Endothelial cell of umbilical vein (primary cell): Measurements from ENCODE around the gene SPEM2. TPM values are rescaled to one million over a fixed set of nuclear protein-coding genes. Genes with fewer than 3 reads are reported as not detected.

Experiments used
- BruUV-seq: library from RNA; stranded (reverse); fragments of 400-500 nt; replicated peaks from 2 replicates; lab custom pipeline; 2021; lab: Mats Ljungman, UMichigan
- CTCF ChIA-PET: fragments of 300-600, 350-600 bp; sonication (Branson Sonifier 250); formaldehyde crosslinking; loops from one replicate; lab custom pipeline; 2021; ENCODE audit warnings: antibody characterized with exemption, inconsistent platforms; lab: Charles Lee
- POLR2A ChIA-PET: fragments of 300-600, 350-600 bp; sonication (Branson Sonifier 250); formaldehyde crosslinking; loops from one replicate; lab custom pipeline; 2021; ENCODE audit warnings: antibody characterized with exemption, inconsistent platforms; lab: Charles Lee
- DNase-seq: peaks from one replicate; pipeline ENCODE4 v3.0.0-alpha.2; 2011; ENCODE audit warnings: low read depth, low spot score
- FAIRE-seq: peaks from 2 replicates; lab custom pipeline; 2011; peaks lifted over from hg19 to GRCh38; lab: Jason Lieb, UNC
- H2AFZ ChIP-seq: 2 replicates; pipeline ENCODE4 v1.6.0; 2012; ENCODE audit warnings: low read depth, low read length, control low read depth, inconsistent platforms
- H3K27ac ChIP-seq: 2 replicates; pipeline ENCODE4 v1.5.1; 2011; ENCODE audit warnings: low read depth, mild to moderate bottlenecking, control low read depth, low read length, moderate library complexity; ENCODE audit not compliant: insufficient read depth
- H3K27me3 ChIP-seq, 2 experiments: 2 replicates each; pipeline versions ENCODE4 v1.6.0 to v1.6.1; 2011; ENCODE audit warnings: low read length in 2 of 2, mixed read lengths in 1 of 2; ENCODE audit not compliant: control insufficient read depth in 2 of 2, insufficient read depth in 2 of 2
- H3K36me3 ChIP-seq, 2 experiments: 2 replicates in 1 of 2; 3 replicates in 1 of 2; pipeline ENCODE4 v1.5.1; 2011; ENCODE audit warnings: low read length in 2 of 2, mild to moderate bottlenecking in 1 of 2, moderate library complexity in 1 of 2; ENCODE audit not compliant: control insufficient read depth in 2 of 2, insufficient read depth in 2 of 2; ENCODE audit errors: extremely low read depth in 1 of 2
- H3K4me1 ChIP-seq: 3 replicates; pipeline ENCODE4 v1.5.1; 2011; ENCODE audit warnings: mild to moderate bottlenecking, low read length; ENCODE audit not compliant: control insufficient read depth, insufficient read depth; ENCODE audit errors: extremely low read depth
- H3K4me2 ChIP-seq: 2 replicates; pipeline ENCODE4 v1.6.1; 2011; ENCODE audit warnings: low read length, control low read depth, mixed read lengths; ENCODE audit not compliant: insufficient read depth
- H3K4me3 ChIP-seq, 3 experiments: fragments of 200-600 bp in 1 of 3; sonication (generic), shearing (Covaris generic) in 1 of 3; replicated peaks in 1 of 3; 2 replicates each; pipeline ENCODE4 v1.5.1; 2011 to 2016; ENCODE audit warnings: control low read depth in 3 of 3, low read length in 3 of 3, mild to moderate bottlenecking in 2 of 3, inconsistent platforms in 1 of 3, low read depth in 1 of 3, moderate library complexity in 1 of 3; ENCODE audit not compliant: insufficient read depth in 1 of 3
- H3K79me2 ChIP-seq: 2 replicates; pipeline ENCODE4 v1.6.0; 2012; ENCODE audit warnings: low read length, inconsistent platforms; ENCODE audit not compliant: control insufficient read depth, insufficient read depth
- H3K9ac ChIP-seq: replicated peaks from 2 replicates; pipeline ENCODE3; 2011; ENCODE audit warnings: low read length, control low read depth; ENCODE audit not compliant: insufficient read depth; ENCODE audit errors: extremely low read depth
- H3K9me1 ChIP-seq: replicated peaks from 3 replicates; pipeline ENCODE4 v1.6.0; 2011; ENCODE audit warnings: mild to moderate bottlenecking, low read length; ENCODE audit not compliant: control insufficient read depth, insufficient read depth; ENCODE audit errors: extremely low read depth
- H3K9me3 ChIP-seq: replicated peaks from 2 replicates; pipeline ENCODE4 v1.5.1; 2012; ENCODE audit warnings: low read length, inconsistent platforms; ENCODE audit not compliant: control insufficient read depth, insufficient read depth
- H4K20me1 ChIP-seq: replicated peaks from 2 replicates; pipeline ENCODE3; 2011; ENCODE audit warnings: mild to moderate bottlenecking, low read length; ENCODE audit not compliant: control insufficient read depth, insufficient read depth; ENCODE audit errors: extremely low read depth
- CTCF ChIP-seq, 2 donors: IDR thresholded peaks; 1 replicate in 1 of 2; 2 replicates in 1 of 2; pipeline ENCODE4 v1.5.1; 2011; ENCODE audit warnings: low read length in 2 of 2, mild to moderate bottlenecking in 2 of 2, moderate library complexity in 2 of 2, control low read depth in 1 of 2, inconsistent platforms in 1 of 2, low read depth in 1 of 2; ENCODE audit not compliant: insufficient read depth in 1 of 2; ENCODE audit errors: extremely low read depth in 1 of 2
- EZH2 ChIP-seq: IDR thresholded peaks from 2 replicates; pipeline ENCODE4 v1.6.1; 2012; ENCODE audit warnings: borderline replicate concordance, low read depth, mild to moderate bottlenecking, moderate library complexity, low read length, inconsistent platforms; ENCODE audit not compliant: severe bottlenecking
- FOS ChIP-seq: IDR thresholded peaks from 2 replicates; pipeline ENCODE4 v1.6.1; 2011; ENCODE audit warnings: mild to moderate bottlenecking, low read length, moderate library complexity, borderline replicate concordance; ENCODE audit not compliant: insufficient read depth
- GATA2 ChIP-seq: IDR thresholded peaks from 2 replicates; pipeline ENCODE4 v1.7.0; 2011; ENCODE audit warnings: low read depth, mild to moderate bottlenecking, moderate library complexity, mixed read lengths, low read length; ENCODE audit not compliant: insufficient read length, insufficient read depth
- JUN ChIP-seq: IDR thresholded peaks from 2 replicates; pipeline ENCODE4 v1.6.1; 2011; ENCODE audit warnings: borderline replicate concordance, low read depth; ENCODE audit not compliant: insufficient read length, insufficient read depth
- MAX ChIP-seq: IDR thresholded peaks from 2 replicates; pipeline ENCODE4 v1.6.1; 2011; ENCODE audit not compliant: insufficient read depth, insufficient read length
- MYC ChIP-seq: IDR thresholded peaks from one replicate; pipeline ENCODE4 v1.6.1; 2011; ENCODE audit warnings: mild to moderate bottlenecking, low read depth, low read length
- POLR2A ChIP-seq: IDR thresholded peaks from 2 replicates; pipeline ENCODE4 v1.6.1; 2012; ENCODE audit warnings: low read depth, mild to moderate bottlenecking, control low read depth, low read length
- POLR2AphosphoS5 ChIP-seq: IDR thresholded peaks from 2 replicates; pipeline ENCODE4 v1.6.1; 2012; ENCODE audit warnings: low read depth, mild to moderate bottlenecking, control low read depth, low read length, moderate library complexity; ENCODE audit not compliant: insufficient read depth
- dilution Hi-C: fragments of 300-500 bp; cut with MboI; formaldehyde crosslinking; loops from one replicate; pipeline ENCODE4 v1.15.0; 2019; ENCODE audit warnings: low sequenced_read_pairs; ENCODE audit not compliant: extremely low pct_ligation_motif_present
- intact Hi-C: fragments of 100-400 bp; cut with micrococcal nuclease; formaldehyde crosslinking; loops from one replicate; pipeline ENCODE4 v1.10.0; 2022
- polyA plus RNA-seq, 4 experiments: library from polyadenylated mRNA; depleted of rRNA in 3 of 4; stranded (reverse) in 3 of 4; unstranded in 1 of 4; fragments of >200 nt; gene quantifications; 2 replicates each; pipeline versions ENCODE4 v1.2.1 to v1.2.3, GENCODE V29; 2011 to 2012; ENCODE audit warnings: missing spikeins in 1 of 4
- total RNA-seq: library from RNA; stranded (reverse); gene quantifications from 2 replicates; pipeline ENCODE4 v1.2.3, GENCODE V29; 2021

Gene SPEM2
- total and polyA plus RNA-seq, 2 donors (not counting 3 experiments of a cell fraction or from before 2014, with no cell fraction given): not detected

- peak overlapping the region; percentile 47 for H3K27ac ChIP-seq
- intact Hi-C loops (loop anchor here (1.0 kb wide), 1 partner anchor 21 kb away; no protein-coding TSS in a partner anchor), dilution Hi-C loops (no loop called here)
- ChIA-PET CTCF (interaction anchor here (0.7 to 3.0 kb wide), 12 partner anchors 9 to 120 kb away, joined by 3 to 21 read pairs (median 4); partner anchors contain the start of gene TMEM256), POLR2A (interaction anchor here (0.9 to 1.3 kb wide), 2 partner anchors 8 to 151 kb away, joined by 3 to 5 read pairs; partner anchors contain the start of genes POLR2A and SAT2)
- no peaks in the 10 kb centered on the region for H3K9me1 ChIP-seq
- FAIRE-seq (peak; percentile 83), DNase-seq (peak; percentile 63)
- no TSS peak for BruUV-seq
- H3K4me3 ChIP-seq: no peak overlapping the region
- H3K9ac ChIP-seq: no peak overlapping the region
- no peaks in the 10 kb centered on the region for H3K27me3 ChIP-seq
- H3K79me2 ChIP-seq: peaks cover 63% of the 10 kb centered on the region
- peaks cover 34% of the 10 kb centered on the region for H3K4me1 ChIP-seq
- H2AFZ ChIP-seq: no peak overlapping the region
- no peaks in the 10 kb centered on the region for H3K9me3 ChIP-seq
- peak overlapping the region; percentile 2 for H3K4me2 ChIP-seq
- no peaks in the 10 kb centered on the region for H4K20me1 ChIP-seq
- no peaks in the 10 kb centered on the region for H3K36me3 ChIP-seq
- TF ChIP-seq POLR2A (no peak), CTCF (IDR thresholded peaks at IDR 0.05; ENCODE audit: extremely low read depth in 1 of 2, insufficient read depth in 1 of 2, low read depth in 1 of 2, low read length in 2 of 2) (no peak), EZH2 (no peak), MYC (no peak), MAX (no peak), JUN (peak; percentile 23), GATA2 (no peak), POLR2AphosphoS5 (no peak), FOS (peak; percentile 58)
These were observed 51.1 kb downstream of the SPEM2 start for GRCh38 chr17:7476494-7476893.
